H1 (cell line): ENCODE measurements around the gene FBN3. TPM values are rescaled to one million over a fixed set of nuclear protein-coding genes. Genes with fewer than 3 reads are reported as not detected.
"Not testable (repeated sequence)": the region's sequence is repeated elsewhere in the genome, so short reads cannot be mapped to it uniquely, and the experiment has no call there.

Experiments
- CTCF ChIA-PET: fragments of 300-600 bp; sonication (Branson Sonifier 250); formaldehyde crosslinking; loops from one replicate; lab custom pipeline; 2021; ENCODE audit not compliant: partially characterized antibody; lab: Charles Lee
- POLR2A ChIA-PET: fragments of 300-600 bp; sonication (Branson Sonifier 250); formaldehyde crosslinking; loops from one replicate; lab custom pipeline; 2021; ENCODE audit warnings: inconsistent platforms; ENCODE audit not compliant: partially characterized antibody; lab: Charles Lee
- DNase-seq, 2 experiments: peaks; one replicate each; pipeline versions ENCODE4 v3.0.0 to v3.0.0-alpha.2; 2010 to 2022; ENCODE audit warnings: low spot score in 2 of 2, low read depth in 1 of 2, mixed read lengths in 1 of 2
- FAIRE-seq: peaks from 2 replicates; lab custom pipeline; 2011; peaks lifted over from hg19 to GRCh38; lab: Jason Lieb, UNC
- H2AFZ ChIP-seq: 2 replicates; pipeline ENCODE4 v1.8.1; 2012; ENCODE audit warnings: low read length, inconsistent platforms
- H2AK5ac ChIP-seq: 2 replicates; pipeline ENCODE4 v1.6.1; 2013; ENCODE audit warnings: low read depth, low read length
- H2BK120ac ChIP-seq: replicated peaks from 2 replicates; pipeline ENCODE3; 2013; ENCODE audit warnings: low read depth, low read length, inconsistent platforms
- H2BK12ac ChIP-seq: 2 replicates; pipeline ENCODE4 v1.6.1; 2013; ENCODE audit warnings: low read depth, low read length
- H2BK15ac ChIP-seq: 2 replicates; pipeline ENCODE4 v1.6.1; 2013; ENCODE audit warnings: low read length
- H2BK20ac ChIP-seq: 2 replicates; pipeline ENCODE4 v1.6.1; 2013; ENCODE audit warnings: low read length
- H2BK5ac ChIP-seq: 2 replicates; pipeline ENCODE4 v1.6.1; 2013; ENCODE audit warnings: low read depth, low read length
- H3K14ac ChIP-seq: 2 replicates; pipeline ENCODE4 v1.6.1; 2013; ENCODE audit warnings: inconsistent platforms; ENCODE audit not compliant: insufficient read length
- H3K18ac ChIP-seq: 2 replicates; pipeline ENCODE4 v1.6.1; 2013; ENCODE audit warnings: low read length; ENCODE audit errors: extremely low read depth
- H3K23ac ChIP-seq: 2 replicates; pipeline ENCODE4 v1.6.1; 2013; ENCODE audit warnings: inconsistent platforms; ENCODE audit not compliant: insufficient read length
- H3K23me2 ChIP-seq: 2 replicates; pipeline ENCODE4 v1.6.1; 2013; ENCODE audit warnings: low read depth, low read length
- H3K27ac ChIP-seq: 2 replicates; pipeline ENCODE4 v1.6.1; 2011; ENCODE audit warnings: low read depth, low read length, inconsistent platforms
- H3K27me3 ChIP-seq, 4 experiments: replicated peaks in 1 of 4; 1 replicate in 1 of 4; 2 replicates in 3 of 4; pipeline versions ENCODE4 v1.6.1 to v1.8.1; 2011 to 2013; ENCODE audit warnings: low read length in 3 of 4, mild to moderate bottlenecking in 3 of 4, inconsistent platforms in 2 of 4, mixed read lengths in 2 of 4, moderate library complexity in 1 of 4; ENCODE audit not compliant: control insufficient read depth in 3 of 4, insufficient read depth in 3 of 4; ENCODE audit errors: extremely low read depth in 1 of 4
- H3K36me3 ChIP-seq, 4 experiments: 2 replicates each; pipeline versions ENCODE4 v1.6.1 to v1.8.1; 2011 to 2013; ENCODE audit warnings: mild to moderate bottlenecking in 4 of 4, low read length in 3 of 4, moderate library complexity in 2 of 4, control low read depth in 1 of 4, inconsistent platforms in 1 of 4; ENCODE audit not compliant: insufficient read depth in 4 of 4, control insufficient read depth in 2 of 4
- H3K4ac ChIP-seq: replicated peaks from 2 replicates; pipeline ENCODE3; 2013; ENCODE audit warnings: low read length, low read depth, mixed read lengths, inconsistent platforms; ENCODE audit not compliant: insufficient read length
- H3K4me1 ChIP-seq, 4 experiments: replicated peaks in 1 of 4; 1 replicate in 1 of 4; 2 replicates in 3 of 4; pipeline versions ENCODE4 v1.6.1 to v1.8.1; 2011 to 2013; ENCODE audit warnings: low read length in 3 of 4, inconsistent platforms in 2 of 4, mixed read lengths in 1 of 4; ENCODE audit not compliant: insufficient read depth in 4 of 4, control insufficient read depth in 3 of 4
- H3K4me2 ChIP-seq, 2 experiments: 2 replicates each; pipeline versions ENCODE4 v1.6.1 to v1.8.1; 2011 to 2013; ENCODE audit warnings: low read depth in 2 of 2, low read length in 2 of 2, control low read depth in 1 of 2, inconsistent platforms in 1 of 2, mild to moderate bottlenecking in 1 of 2; ENCODE audit not compliant: insufficient read depth in 1 of 2
- H3K4me3 ChIP-seq, 4 experiments: fragments of 200-600, 300-600 bp in 1 of 4; sonication (generic), shearing (Covaris generic), sonication (Bioruptor Twin) in 1 of 4; 2 replicates each; pipeline versions ENCODE4 v1.5.1 to v1.8.1; 2011 to 2016; ENCODE audit warnings: low read length in 4 of 4, low read depth in 3 of 4, control low read depth in 2 of 4, inconsistent platforms in 2 of 4, mild to moderate bottlenecking in 2 of 4, mixed read lengths in 1 of 4, moderate library complexity in 1 of 4; ENCODE audit not compliant: insufficient read depth in 2 of 4; ENCODE audit errors: extremely low read depth in 1 of 4
- H3K56ac ChIP-seq: replicated peaks from 2 replicates; pipeline ENCODE3; 2013; ENCODE audit warnings: low read depth, mild to moderate bottlenecking, mixed read lengths, low read length, inconsistent platforms; ENCODE audit not compliant: insufficient read length
- H3K79me1 ChIP-seq: 2 replicates; pipeline ENCODE4 v1.6.1; 2013; ENCODE audit warnings: low read depth, low read length, control low read depth
- H3K79me2 ChIP-seq, 2 experiments: 2 replicates each; pipeline versions ENCODE4 v1.6.1 to v1.8.1; 2012 to 2013; ENCODE audit warnings: low read length in 2 of 2, mild to moderate bottlenecking in 2 of 2, inconsistent platforms in 1 of 2; ENCODE audit not compliant: insufficient read depth in 2 of 2, control insufficient read depth in 1 of 2
- H3K9ac ChIP-seq, 4 experiments: replicated peaks in 1 of 4; 1 replicate in 1 of 4; 2 replicates in 3 of 4; pipeline versions ENCODE4 v1.6.1 to v1.8.1; 2011 to 2013; ENCODE audit warnings: low read depth in 3 of 4, low read length in 3 of 4, control low read depth in 2 of 4, mild to moderate bottlenecking in 2 of 4, moderate library complexity in 2 of 4, inconsistent platforms in 1 of 4; ENCODE audit errors: extremely low read depth in 1 of 4
- H3K9me3 ChIP-seq, 2 experiments: 2 replicates each; pipeline versions ENCODE4 v1.6.1 to v1.8.1; 2012 to 2013; ENCODE audit warnings: mild to moderate bottlenecking in 2 of 2, moderate library complexity in 2 of 2, control low read depth in 1 of 2, inconsistent platforms in 1 of 2, low read depth in 1 of 2, low read length in 1 of 2, mixed read lengths in 1 of 2; ENCODE audit not compliant: insufficient read depth in 2 of 2
- H4K20me1 ChIP-seq, 2 experiments: replicated peaks in 1 of 2; 2 replicates each; pipeline versions ENCODE3 to v1.8.1; 2011 to 2013; ENCODE audit warnings: inconsistent platforms in 2 of 2, low read length in 2 of 2, mild to moderate bottlenecking in 1 of 2; ENCODE audit not compliant: insufficient read depth in 2 of 2, control insufficient read depth in 1 of 2
- H4K5ac ChIP-seq: 2 replicates; pipeline ENCODE4 v1.6.1; 2013; ENCODE audit warnings: low read length, low read depth, mixed read lengths, inconsistent platforms; ENCODE audit not compliant: insufficient read length
- H4K8ac ChIP-seq: 2 replicates; pipeline ENCODE4 v1.8.0; 2013; ENCODE audit warnings: mild to moderate bottlenecking, moderate library complexity, low read length, inconsistent platforms; ENCODE audit not compliant: insufficient read depth; ENCODE audit errors: extremely low read depth
- H4K91ac ChIP-seq: replicated peaks from 2 replicates; pipeline ENCODE3; 2013; ENCODE audit warnings: low read length, mixed read lengths, inconsistent platforms; ENCODE audit not compliant: insufficient read length
- RAD21 ChIP-seq, 2 experiments: IDR thresholded peaks in 1 of 2; conservative IDR thresholded peaks in 1 of 2; 2 replicates each; pipeline ENCODE4 v1.6.1; 2011; ENCODE audit warnings: low read depth in 2 of 2, low read length in 2 of 2, improper control_type of control experiment in 1 of 2, inconsistent platforms in 1 of 2, mild to moderate bottlenecking in 1 of 2, moderate library complexity in 1 of 2
- SIX5 ChIP-seq: IDR thresholded peaks from 2 replicates; pipeline ENCODE4 v1.6.1; 2011; ENCODE audit warnings: mild to moderate bottlenecking, low read depth, low read length
- WGBS, 2 experiments: shearing (Covaris generic) in 1 of 2; methylation state at CpG; one replicate each; pipeline versions ENCODE4 v1.1.6 to v1.1.7; 2013 to 2015; ENCODE audit warnings: low lambda C conversion rate in 2 of 2, mixed read lengths in 2 of 2, inconsistent platforms in 1 of 2, low coverage in 1 of 2, missing lambda C conversion rate in 1 of 2; ENCODE audit not compliant: insufficient replicate concordance in 2 of 2, insufficient coverage in 1 of 2, insufficient read length in 1 of 2; ENCODE audit errors: extremely low coverage in 1 of 2, missing lambda C conversion rate in 1 of 2; 5-methylcytosine and 5-hydroxymethylcytosine counted together
- polyA plus RNA-seq, 7 experiments: library from polyadenylated mRNA; depleted of rRNA in 3 of 7; stranded (reverse) in 5 of 7; unstranded in 2 of 7; fragments of >200 nt in 5 of 7; fragments of 200-250 nt in 2 of 7; gene quantifications; 1 replicate in 5 of 7; 2 replicates in 1 of 7; 4 replicates in 1 of 7; pipeline versions ENCODE4 v1.2.1 to v1.2.3, GENCODE V29; 2011 to 2013; ENCODE audit warnings: missing spikeins in 2 of 7, mixed read lengths in 2 of 7
- total RNA-seq: library from RNA; stranded (reverse); fragmentation: NEBNext Ultra II Directional; extraction: Animal tissue kit (Norgen Biotek cat#: 25700); gene quantifications from 2 replicates; pipeline ENCODE4 v1.2.1, GENCODE V29; 2021

FBN3 gene
- total and polyA plus RNA-seq, 2 of the 8 experiments (the other 6 are each of a cell fraction or from before 2014, with no cell fraction given) = 37.1 to 38.7 TPM

- TF ChIP-seq RAD21 (IDR thresholded peaks at IDR 0.05 in 1 of 2, conservative IDR thresholded peaks at IDR 0.05 in 1 of 2; ENCODE audit: low read depth in 2 of 2, low read length in 2 of 2) = no peak
- no peak for TF ChIP-seq SIX5
These were observed 124.1 kb downstream of the FBN3 start (continued) for GRCh38 chr19:8025316-8025715.

- H4K5ac ChIP-seq, H3K4ac ChIP-seq, H3K4me1 ChIP-seq, H3K9ac ChIP-seq, H3K36me3 ChIP-seq, H3K27me3 ChIP-seq, H3K79me1 ChIP-seq, H2BK12ac ChIP-seq, H2BK120ac ChIP-seq, H3K4me3 ChIP-seq, H3K9me3 ChIP-seq, POLR2A ChIA-PET, H3K79me2 ChIP-seq, H2BK5ac ChIP-seq, DNase-seq, H3K27ac ChIP-seq, H3K23ac ChIP-seq, H3K18ac ChIP-seq, H2AFZ ChIP-seq, FAIRE-seq, H4K8ac ChIP-seq, H3K4me2 ChIP-seq, H3K56ac ChIP-seq, H4K20me1 ChIP-seq, H3K14ac ChIP-seq, H2AK5ac ChIP-seq, H2BK20ac ChIP-seq, H4K91ac ChIP-seq, H3K23me2 ChIP-seq, H2BK15ac ChIP-seq: not testable (repeated sequence)
- CTCF ChIA-PET = interaction anchor here (0.9 to 1.4 kb wide), 3 partner anchors 29 to 45 kb away, joined by 3 to 4 read pairs (median 3); partner anchors contain the start of gene CCL25
- WGBS, 2 experiments = 91% methylated on average over 3 of the region's 3 CpGs; no CpG with 5 or more reads in 1 of the 2 experiments
These were observed 125.1 kb downstream of the FBN3 start for GRCh38 chr19:8024256-8024655.
